GM12875 (cell line): ENCODE results near the gene VCX2.
"Not testable (repeated sequence)": the region's sequence is repeated elsewhere in the genome, so short reads cannot be mapped to it uniquely, and the experiment has no call there.

Experiments used
- H3K4me3 ChIP-seq: one replicate; pipeline ENCODE4 v1.5.1; 2011; ENCODE audit warnings: low read depth, low read length, control low read depth
- TF ChIP-seq, protein P1 (sequence below): IDR thresholded peaks from 2 replicates; pipeline ENCODE4 v1.5.1; 2011; ENCODE audit warnings: low read depth, mild to moderate bottlenecking, control low read depth, inconsistent platforms, low read length, moderate library complexity, borderline replicate concordance; ENCODE audit not compliant: insufficient read depth

VCX2 gene

GRCh38 chrX:8171169-8171568, at the start of gene VCX2:
Gene VCX2 (minus strand): TSS chrX:8171267. CDS start chrX:8170643, 624 bp downstream.
- not testable (repeated sequence) for H3K4me3 ChIP-seq

- no peak overlapping the region for H3K4me3 ChIP-seq
- TF ChIP-seq, protein P1, sequence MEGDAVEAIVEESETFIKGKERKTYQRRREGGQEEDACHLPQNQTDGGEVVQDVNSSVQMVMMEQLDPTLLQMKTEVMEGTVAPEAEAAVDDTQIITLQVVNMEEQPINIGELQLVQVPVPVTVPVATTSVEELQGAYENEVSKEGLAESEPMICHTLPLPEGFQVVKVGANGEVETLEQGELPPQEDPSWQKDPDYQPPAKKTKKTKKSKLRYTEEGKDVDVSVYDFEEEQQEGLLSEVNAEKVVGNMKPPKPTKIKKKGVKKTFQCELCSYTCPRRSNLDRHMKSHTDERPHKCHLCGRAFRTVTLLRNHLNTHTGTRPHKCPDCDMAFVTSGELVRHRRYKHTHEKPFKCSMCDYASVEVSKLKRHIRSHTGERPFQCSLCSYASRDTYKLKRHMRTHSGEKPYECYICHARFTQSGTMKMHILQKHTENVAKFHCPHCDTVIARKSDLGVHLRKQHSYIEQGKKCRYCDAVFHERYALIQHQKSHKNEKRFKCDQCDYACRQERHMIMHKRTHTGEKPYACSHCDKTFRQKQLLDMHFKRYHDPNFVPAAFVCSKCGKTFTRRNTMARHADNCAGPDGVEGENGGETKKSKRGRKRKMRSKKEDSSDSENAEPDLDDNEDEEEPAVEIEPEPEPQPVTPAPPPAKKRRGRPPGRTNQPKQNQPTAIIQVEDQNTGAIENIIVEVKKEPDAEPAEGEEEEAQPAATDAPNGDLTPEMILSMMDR: no peak
Observed at GRCh38 chrX:8204943-8205342, 33.9 kb upstream of the VCX2 start.

DNA sequence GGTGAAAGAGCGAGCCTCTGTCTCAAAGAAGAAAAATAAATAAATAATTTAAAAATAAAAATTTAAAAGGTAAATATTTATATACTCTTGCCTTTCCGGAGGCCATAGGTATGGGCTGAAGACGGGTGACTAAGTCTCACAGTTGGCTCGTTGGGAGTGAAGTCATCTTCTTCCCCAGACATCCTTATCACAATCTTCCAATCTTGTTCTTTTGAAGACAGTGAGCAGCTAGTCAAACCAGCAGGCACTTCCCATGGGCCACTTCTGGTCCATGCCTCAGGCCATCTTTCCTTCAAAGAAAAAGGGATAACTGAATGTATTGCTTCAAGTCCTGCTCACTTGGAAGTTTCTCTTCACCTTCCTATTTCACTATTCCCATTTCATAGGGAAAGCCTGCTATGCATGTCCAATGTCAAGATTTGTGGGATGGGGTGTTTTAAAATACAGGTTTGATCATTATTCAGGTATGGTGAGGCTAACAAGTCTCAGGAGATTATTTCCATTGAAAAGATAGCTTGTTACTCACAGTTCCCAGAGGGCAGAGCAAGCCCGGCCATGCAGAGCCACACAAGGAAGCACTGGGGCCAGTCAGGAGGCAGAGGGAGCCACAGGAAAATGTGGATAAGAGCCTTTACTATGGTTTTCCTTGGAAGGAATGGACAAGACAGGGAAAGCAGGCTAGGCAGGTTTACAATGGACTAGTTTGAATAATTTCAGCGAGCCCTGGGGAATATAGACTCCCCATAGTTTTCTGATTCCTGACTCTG, 33.3 kb upstream of the VCX2 start:
- no peak overlapping the region for H3K4me3 ChIP-seq
- TF ChIP-seq, protein P1: no peak

GRCh38 chrX:8201896-8202331, 30.8 kb upstream of the VCX2 start:
- H3K4me3 ChIP-seq: no peak overlapping the region
- TF ChIP-seq, protein P1: no peak

DNA sequence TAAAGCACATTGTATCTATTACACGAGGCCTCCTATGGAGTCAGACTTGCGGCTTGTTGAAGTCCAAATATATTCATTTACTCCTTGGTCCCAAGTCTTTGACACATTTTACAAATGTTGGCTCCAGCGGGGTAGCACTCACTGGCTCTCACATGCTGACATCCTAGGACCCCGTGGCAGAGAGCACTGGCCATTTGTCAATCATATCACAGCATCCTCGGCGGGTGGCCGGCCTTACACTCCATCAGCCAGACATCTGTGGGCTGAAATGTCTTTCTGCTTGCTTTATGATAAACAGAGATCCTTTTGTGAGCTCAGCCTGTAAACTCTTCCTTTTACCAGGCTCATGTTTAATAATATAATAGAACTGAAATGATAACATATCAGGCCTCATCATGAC, 25.7 kb upstream of the VCX2 start:
- TF ChIP-seq, protein P1: no peak

GRCh38 chrX:8194216-8194615, 23.1 kb upstream of the VCX2 start:
- TF ChIP-seq, protein P1: no peak

More for the DNA sequence above, 25.7 kb upstream of the VCX2 start:
- no peak overlapping the region for H3K4me3 ChIP-seq

GRCh38 chrX:8192276-8192675, 21.2 kb upstream of the VCX2 start:
- TF ChIP-seq, protein P1: no peak
- no peak overlapping the region for H3K4me3 ChIP-seq

More at GRCh38 chrX:8194216-8194615, 23.1 kb upstream of the VCX2 start:
- no peak overlapping the region for H3K4me3 ChIP-seq
